ENCODE measurements around the gene SLC6A13. TPM values are rescaled to one million over a fixed set of nuclear protein-coding genes. Genes with fewer than 3 reads are reported as not detected.

SLC6A13 gene
- total RNA-seq, 1 experiment from 2014 or later, result not detected

DNA sequence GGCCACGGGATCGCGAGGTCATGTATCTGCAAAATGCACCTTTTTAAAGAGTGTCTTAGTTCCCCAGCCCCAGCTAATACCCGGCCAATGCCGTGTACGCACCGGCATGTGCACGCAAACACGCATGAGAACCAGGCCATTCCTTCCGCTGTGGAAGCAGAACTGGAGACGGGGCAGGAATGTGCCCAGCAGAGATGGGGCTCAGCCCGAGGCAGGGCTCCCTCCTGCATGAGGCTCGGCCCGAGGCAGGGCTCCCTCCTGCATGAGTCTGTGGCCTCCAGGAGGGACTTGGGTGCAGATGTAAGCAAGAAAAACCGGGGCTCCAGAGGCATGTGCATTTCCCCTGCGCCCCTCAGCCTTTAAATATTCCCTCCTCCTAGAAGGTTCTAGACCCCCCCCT, 86.9 kb downstream of the SLC6A13 start:
- H3K36me3 ChIP-seq (ENCODE audit: insufficient read depth, low read length, poor library complexity, severe bottlenecking), result no peaks in the 10 kb centered on the region
- TF ChIP-seq, protein P1, sequence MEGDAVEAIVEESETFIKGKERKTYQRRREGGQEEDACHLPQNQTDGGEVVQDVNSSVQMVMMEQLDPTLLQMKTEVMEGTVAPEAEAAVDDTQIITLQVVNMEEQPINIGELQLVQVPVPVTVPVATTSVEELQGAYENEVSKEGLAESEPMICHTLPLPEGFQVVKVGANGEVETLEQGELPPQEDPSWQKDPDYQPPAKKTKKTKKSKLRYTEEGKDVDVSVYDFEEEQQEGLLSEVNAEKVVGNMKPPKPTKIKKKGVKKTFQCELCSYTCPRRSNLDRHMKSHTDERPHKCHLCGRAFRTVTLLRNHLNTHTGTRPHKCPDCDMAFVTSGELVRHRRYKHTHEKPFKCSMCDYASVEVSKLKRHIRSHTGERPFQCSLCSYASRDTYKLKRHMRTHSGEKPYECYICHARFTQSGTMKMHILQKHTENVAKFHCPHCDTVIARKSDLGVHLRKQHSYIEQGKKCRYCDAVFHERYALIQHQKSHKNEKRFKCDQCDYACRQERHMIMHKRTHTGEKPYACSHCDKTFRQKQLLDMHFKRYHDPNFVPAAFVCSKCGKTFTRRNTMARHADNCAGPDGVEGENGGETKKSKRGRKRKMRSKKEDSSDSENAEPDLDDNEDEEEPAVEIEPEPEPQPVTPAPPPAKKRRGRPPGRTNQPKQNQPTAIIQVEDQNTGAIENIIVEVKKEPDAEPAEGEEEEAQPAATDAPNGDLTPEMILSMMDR (conservative IDR thresholded peaks at IDR 0.05; ENCODE audit: low read depth, low read length), result no peak
- no peak for TF ChIP-seq EZH2 (IDR thresholded peaks at IDR 0.05; ENCODE audit: borderline replicate concordance, low read depth, low read length, poor library complexity, severe bottlenecking)
- no TSS peak for BruUV-seq (replicated peaks)
- H3K4me3 ChIP-seq (ENCODE audit: low read depth, low read length, poor library complexity, severe bottlenecking), result no peak overlapping the region
- H3K4me1 ChIP-seq (ENCODE audit: insufficient read depth, low read length, poor library complexity, severe bottlenecking), result peaks cover 3% of the 10 kb centered on the region
- CTCF ChIA-PET, result no interaction called here
- POLR2A ChIA-PET (ENCODE audit: low non-redundant PET), result no interaction called here
- H3K27me3 ChIP-seq (replicated peaks; ENCODE audit: insufficient read depth, low read depth, low read length, poor library complexity), result no peaks in the 10 kb centered on the region
- H3K9me3 ChIP-seq (ENCODE audit: low read depth, low read length, poor library complexity, severe bottlenecking), result no peaks in the 10 kb centered on the region
- no peak overlapping the region for H3K27ac ChIP-seq (ENCODE audit: low read depth, low read length, poor library complexity, severe bottlenecking)
- DNase-seq (ENCODE audit: low spot score), result no peak
- intact Hi-C loops (cut with micrococcal nuclease; ENCODE audit: unreplicated experiment), result no loop called here

DNA sequence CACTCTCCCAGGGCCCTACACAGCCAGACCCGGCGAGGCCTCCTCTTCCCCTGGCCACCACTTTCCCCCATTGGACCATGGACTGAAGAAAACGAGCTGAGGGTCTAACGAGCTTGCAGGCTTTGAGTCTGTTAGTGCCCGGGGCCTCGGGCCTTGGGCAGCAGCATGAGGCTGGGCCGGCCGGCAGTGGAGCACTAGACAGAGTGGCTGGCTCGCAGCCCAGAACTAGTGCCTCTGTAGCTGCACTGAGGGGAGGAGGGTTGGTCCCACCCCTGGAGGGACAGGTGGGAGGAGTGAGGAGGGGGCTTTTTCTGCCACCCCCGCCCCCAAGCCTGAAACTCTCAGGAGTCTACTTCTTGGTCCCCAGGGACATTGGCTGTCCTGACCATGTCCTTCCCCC, 87.4 kb downstream of the SLC6A13 start:
- ChIA-PET POLR2A (ENCODE audit: low non-redundant PET) (no interaction called here), CTCF (no interaction called here)
- no peak for TF ChIP-seq EZH2 (IDR thresholded peaks at IDR 0.05; ENCODE audit: borderline replicate concordance, low read depth, low read length, poor library complexity, severe bottlenecking)
- TF ChIP-seq, protein P1 (conservative IDR thresholded peaks at IDR 0.05; ENCODE audit: low read depth, low read length), result no peak
- DNase-seq (ENCODE audit: low spot score), result no peak
- H3K27ac ChIP-seq (ENCODE audit: low read depth, low read length, poor library complexity, severe bottlenecking), result no peak overlapping the region
- H3K4me3 ChIP-seq (ENCODE audit: low read depth, low read length, poor library complexity, severe bottlenecking), result no peak overlapping the region
- no peaks in the 10 kb centered on the region for H3K9me3 ChIP-seq (ENCODE audit: low read depth, low read length, poor library complexity, severe bottlenecking)
- intact Hi-C loops (cut with micrococcal nuclease; ENCODE audit: unreplicated experiment), result no loop called here
- peaks cover 9% of the 10 kb centered on the region for H3K4me1 ChIP-seq (ENCODE audit: insufficient read depth, low read length, poor library complexity, severe bottlenecking)
- no peaks in the 10 kb centered on the region for H3K36me3 ChIP-seq (ENCODE audit: insufficient read depth, low read length, poor library complexity, severe bottlenecking)
- BruUV-seq (replicated peaks), result no TSS peak
- H3K27me3 ChIP-seq (replicated peaks; ENCODE audit: insufficient read depth, low read depth, low read length, poor library complexity), result no peaks in the 10 kb centered on the region

DNA sequence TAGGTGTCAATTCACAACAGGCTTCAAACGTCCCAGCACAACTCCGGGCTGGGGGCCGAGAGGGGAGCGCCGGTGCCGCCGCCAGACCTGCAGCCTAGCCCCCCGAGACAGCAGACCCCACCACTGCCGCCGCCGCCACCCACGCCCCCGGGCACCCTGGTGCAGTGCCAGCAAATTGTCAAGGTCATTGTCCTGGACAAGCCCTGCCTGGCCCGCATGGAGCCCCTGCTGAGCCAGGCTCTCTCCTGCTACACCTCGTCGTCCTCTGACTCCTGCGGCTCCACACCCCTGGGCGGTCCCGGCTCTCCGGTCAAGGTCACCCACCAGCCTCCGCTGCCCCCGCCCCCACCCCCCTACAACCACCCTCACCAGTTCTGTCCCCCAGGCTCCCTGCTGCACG, 88.0 kb downstream of the SLC6A13 start:
- no peak overlapping the region for H3K27ac ChIP-seq (ENCODE audit: low read depth, low read length, poor library complexity, severe bottlenecking)
- ChIA-PET POLR2A (ENCODE audit: low non-redundant PET) (no interaction called here), CTCF (no interaction called here)
- DNase-seq (ENCODE audit: low spot score), result no peak
- peaks cover 13% of the 10 kb centered on the region for H3K4me1 ChIP-seq (ENCODE audit: insufficient read depth, low read length, poor library complexity, severe bottlenecking)
- BruUV-seq (replicated peaks), result no TSS peak
- TF ChIP-seq, protein P1 (conservative IDR thresholded peaks at IDR 0.05; ENCODE audit: low read depth, low read length), result no peak
- TF ChIP-seq EZH2 (IDR thresholded peaks at IDR 0.05; ENCODE audit: borderline replicate concordance, low read depth, low read length, poor library complexity, severe bottlenecking), result no peak
- H3K9me3 ChIP-seq (ENCODE audit: low read depth, low read length, poor library complexity, severe bottlenecking), result no peaks in the 10 kb centered on the region
- no peaks in the 10 kb centered on the region for H3K27me3 ChIP-seq (replicated peaks; ENCODE audit: insufficient read depth, low read depth, low read length, poor library complexity)
- H3K4me3 ChIP-seq (ENCODE audit: low read depth, low read length, poor library complexity, severe bottlenecking), result no peak overlapping the region
- intact Hi-C loops (cut with micrococcal nuclease; ENCODE audit: unreplicated experiment), result no loop called here
- H3K36me3 ChIP-seq (ENCODE audit: insufficient read depth, low read length, poor library complexity, severe bottlenecking), result no peaks in the 10 kb centered on the region
